Stimulated activated CD4-positive, alpha-beta T cell treated with anti-CD3 and anti-CD28 coated beads, Interleukin-2, amount 100 ng/mL, for 24 hours (primary cell): ENCODE results near the gene C1orf74.
A peak's percentile ranks its signal among the peaks of the same experiment; 100 is the strongest.

ENCODE experiments used
- DNase-seq, 2 donors: peaks; one replicate each; pipeline ENCODE4 v3.0.0-alpha.2; 2020

Gene C1orf74

GRCh38 chr1:209769171-209769904, 15.0 kb downstream of the C1orf74 start:
- peak; percentile 77 to 81 for DNase-seq

GRCh38 chr1:209768354-209768774, 16.0 kb downstream of the C1orf74 start:
- DNase-seq: peak; percentile 81 to 83

- no peak for DNase-seq
Measured at GRCh38 chr1:209767706-209768105, 16.7 kb downstream of the C1orf74 start.

- DNase-seq: no peak
Measured at GRCh38 chr1:209767096-209767495, 17.3 kb downstream of the C1orf74 start.

GRCh38 chr1:209766051-209766450, 18.3 kb downstream of the C1orf74 start:
- no peak for DNase-seq

GRCh38 chr1:209761011-209761635, 23.2 kb downstream of the C1orf74 start:
- no peak for DNase-seq

GRCh38 chr1:209759829-209760359, 24.5 kb downstream of the C1orf74 start:
- DNase-seq: no peak

- DNase-seq: no peak
Measured at GRCh38 chr1:209758400-209758799, 26.0 kb downstream of the C1orf74 start.

GRCh38 chr1:209756615-209757445, 27.5 kb downstream of the C1orf74 start:
- peak; percentile 40 to 44 for DNase-seq

- DNase-seq: peak; percentile 78 to 79
Measured at GRCh38 chr1:209755926-209756614, 28.3 kb downstream of the C1orf74 start, which contains the start of gene TRAF3IP3. Gene TRAF3IP3 (plus strand): TSS chr1:209756053. CDS start chr1:209760040, 3,987 bp downstream.

- no peak for DNase-seq
Measured at GRCh38 chr1:209755256-209755655, 29.1 kb downstream of the C1orf74 start.

GRCh38 chr1:209752890-209753289, 31.5 kb downstream of the C1orf74 start:
- no peak for DNase-seq

GRCh38 chr1:209751627-209752231, 32.6 kb downstream of the C1orf74 start:
- DNase-seq: peak in 1 of 2 donors; percentile 48

- no peak for DNase-seq
Measured at GRCh38 chr1:209749670-209750323, 34.6 kb downstream of the C1orf74 start.

GRCh38 chr1:209749205-209749604, 35.2 kb downstream of the C1orf74 start:
- DNase-seq: no peak

- DNase-seq: no peak
Measured at GRCh38 chr1:209748620-209749019, 35.7 kb downstream of the C1orf74 start.

GRCh38 chr1:209747580-209748262, 36.6 kb downstream of the C1orf74 start:
- peak; percentile 91 to 93 for DNase-seq

GRCh38 chr1:209746451-209747165, 37.8 kb downstream of the C1orf74 start:
- no peak for DNase-seq

GRCh38 chr1:209743145-209743482, 41.2 kb downstream of the C1orf74 start:
- DNase-seq: no peak

- DNase-seq: no peak
Measured at GRCh38 chr1:209742409-209743144, 41.8 kb downstream of the C1orf74 start.
